Measurements from ENCODE around the gene SULT1A2.
A peak's percentile ranks its signal among the peaks of the same experiment; 100 is the strongest.

SULT1A2 gene

DNA sequence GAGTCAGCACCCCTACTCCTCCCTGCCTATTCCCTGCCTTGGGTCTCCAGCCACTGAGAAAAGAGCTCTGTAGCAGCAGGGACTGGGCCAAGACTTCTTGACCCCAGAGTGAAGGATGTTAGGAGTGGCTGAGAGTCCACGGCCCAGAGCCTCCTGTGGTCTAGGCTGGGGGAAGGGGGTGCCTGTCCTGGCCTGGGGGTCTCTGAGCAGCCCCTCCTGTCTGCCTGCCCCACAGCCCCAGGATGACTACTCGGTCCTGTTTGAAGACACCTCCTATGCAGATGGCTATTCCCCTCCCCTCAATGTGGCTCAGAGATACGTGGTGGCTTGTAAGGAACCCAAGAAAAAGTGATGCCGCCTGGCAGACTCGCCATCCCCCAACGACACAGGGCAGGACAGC, 5.5 kb downstream of the SULT1A2 start:
- DNase-seq (ENCODE audit: low spot score), result no peak

DNA sequence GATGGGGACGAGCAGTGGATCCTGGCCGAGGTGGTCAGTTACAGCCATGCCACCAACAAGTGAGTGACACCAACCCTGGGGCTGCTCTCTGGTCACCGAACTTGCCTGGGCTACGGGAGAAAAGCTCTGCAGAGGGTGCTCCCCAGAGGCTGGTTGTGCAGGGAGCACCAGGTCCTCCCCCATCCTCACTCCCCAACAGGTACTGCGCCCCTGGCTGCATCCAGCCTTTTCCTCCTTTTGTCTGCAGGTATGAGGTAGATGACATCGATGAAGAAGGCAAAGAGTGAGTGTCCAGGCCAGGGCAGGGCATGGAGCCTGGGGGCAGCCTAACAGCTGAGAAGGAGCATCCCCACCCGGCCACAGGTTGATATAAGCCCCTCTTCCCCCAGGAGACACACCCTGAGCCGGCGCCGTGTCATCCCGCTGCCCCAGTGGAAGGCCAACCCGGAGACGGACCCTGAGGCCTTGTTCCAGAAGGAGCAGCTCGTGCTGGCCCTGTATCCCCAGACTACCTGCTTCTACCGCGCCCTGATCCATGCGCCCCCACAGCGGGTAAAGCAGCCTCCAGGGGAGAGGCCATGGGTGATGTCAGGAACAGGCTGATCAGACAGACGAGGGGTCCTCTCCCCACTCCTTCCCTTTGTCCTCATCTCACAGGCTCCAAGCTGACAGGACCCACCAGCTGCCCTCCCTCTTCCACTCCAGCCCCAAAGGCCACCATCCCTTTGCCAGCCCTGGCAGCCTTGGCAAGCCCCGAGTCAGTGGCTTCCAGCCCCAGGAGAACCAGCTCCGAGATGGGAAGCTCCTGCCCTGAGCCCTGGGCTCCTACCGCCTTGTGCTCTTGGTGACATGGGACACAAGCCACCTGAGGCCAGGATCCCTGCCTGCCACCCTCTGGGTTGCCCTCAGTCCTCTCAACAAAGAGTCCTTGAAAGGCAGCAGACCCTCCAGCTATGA, 6.2 kb downstream of the SULT1A2 start:
- no peak for DNase-seq (ENCODE audit: low spot score)

DNA sequence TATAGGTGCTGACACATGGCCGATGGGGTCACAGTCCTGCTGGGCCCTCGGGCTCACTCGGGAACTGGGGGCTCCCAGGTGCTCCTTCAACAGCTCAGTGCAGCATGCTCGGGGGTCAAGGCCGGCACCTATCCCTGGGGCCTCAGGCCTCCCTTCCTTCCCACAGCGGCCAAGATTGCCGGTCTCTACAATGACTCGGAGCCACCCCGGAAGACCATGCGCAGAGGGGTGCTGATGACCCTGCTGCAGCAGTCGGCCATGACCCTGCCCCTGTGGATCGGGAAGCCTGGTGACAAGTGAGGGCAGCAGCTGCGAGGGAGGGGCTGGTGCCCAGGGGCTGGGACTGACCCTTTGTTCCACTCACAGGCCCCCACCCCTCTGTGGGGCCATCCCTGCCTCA, 6.9 kb downstream of the SULT1A2 start:
- no peak for DNase-seq (ENCODE audit: low spot score)

DNA sequence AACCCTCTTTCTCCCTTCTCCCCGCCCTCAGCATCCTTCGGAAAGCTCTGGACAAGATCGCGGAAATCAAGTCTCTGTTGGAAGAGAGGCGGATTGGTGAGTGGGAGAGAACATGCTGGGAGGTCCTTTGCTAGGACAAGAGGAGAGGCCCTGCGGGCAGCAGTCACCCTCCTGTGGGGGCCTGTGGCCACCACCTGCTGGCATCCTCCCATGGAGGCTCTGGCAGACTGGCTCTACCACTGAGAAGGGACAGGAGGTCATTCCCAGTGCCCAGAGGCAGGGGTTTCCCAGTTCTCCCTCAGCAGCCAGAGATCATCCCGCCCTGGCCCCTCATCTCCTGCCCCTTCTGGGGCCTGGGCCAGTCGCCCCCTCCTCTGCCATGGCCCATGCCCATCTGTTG, 7.8 kb downstream of the SULT1A2 start:
- no peak for DNase-seq (ENCODE audit: low spot score)

DNA sequence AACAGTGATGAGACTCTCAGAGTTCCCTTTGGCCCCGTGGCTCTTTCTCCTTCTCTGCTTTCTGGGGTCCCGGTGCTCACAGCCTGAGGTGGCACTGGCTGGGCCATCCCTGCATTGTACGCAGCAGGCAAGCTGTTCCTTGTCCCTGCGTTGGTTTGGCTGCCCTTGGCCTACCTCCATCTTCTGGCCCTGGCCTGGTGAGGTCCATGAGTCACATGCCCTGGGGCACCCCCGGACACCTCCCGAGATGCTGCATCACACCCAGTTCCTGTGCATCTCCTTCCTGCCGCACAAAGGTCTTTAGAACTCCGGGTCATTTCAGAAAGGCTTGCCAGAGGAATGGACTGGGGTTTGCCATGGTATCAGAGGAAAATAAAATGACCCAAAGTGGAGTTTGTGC, 9.5 kb downstream of the SULT1A2 start:
- no peak for DNase-seq (ENCODE audit: low spot score)

DNA sequence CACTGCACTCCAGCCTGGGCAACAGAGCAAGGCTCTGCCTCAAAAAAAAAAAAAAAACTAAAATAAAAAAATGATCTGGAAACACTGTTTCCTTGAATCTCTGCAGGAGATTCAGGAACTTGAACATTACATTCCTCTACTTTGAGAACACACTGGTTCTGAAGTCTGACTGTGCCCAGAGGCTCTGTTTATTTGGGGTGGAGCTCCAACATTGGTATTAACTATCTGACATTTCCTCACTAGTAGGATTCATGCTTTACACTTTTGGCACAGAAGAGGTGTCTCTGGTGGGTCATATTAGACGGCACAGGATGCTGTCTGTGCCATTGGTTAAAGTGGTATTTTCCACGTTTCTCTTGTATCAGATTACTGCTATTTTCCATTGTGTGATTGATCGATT, 10.4 kb downstream of the SULT1A2 start:
- DNase-seq (ENCODE audit: low spot score), result no peak

DNA sequence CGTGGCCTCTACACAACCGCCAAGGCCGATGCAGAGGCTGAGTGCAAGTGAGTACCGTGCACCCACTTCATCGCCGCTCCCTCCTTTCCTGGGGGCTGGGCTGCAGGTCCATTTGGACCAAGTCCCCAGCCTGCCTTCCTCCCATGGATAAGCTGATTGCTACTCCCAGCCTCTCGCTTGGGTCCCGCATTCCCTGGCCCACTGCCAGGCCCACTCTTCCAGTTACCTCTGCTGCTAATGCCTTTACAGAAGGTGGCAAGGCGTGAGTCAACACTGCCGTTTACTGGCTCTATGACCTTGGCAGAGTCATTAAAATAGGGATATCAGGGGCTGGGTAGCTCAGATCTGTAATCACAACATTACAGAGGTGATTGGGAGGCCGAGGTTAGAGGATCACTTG, 11.2 kb downstream of the SULT1A2 start:
- DNase-seq (ENCODE audit: low spot score), result no peak

DNA sequence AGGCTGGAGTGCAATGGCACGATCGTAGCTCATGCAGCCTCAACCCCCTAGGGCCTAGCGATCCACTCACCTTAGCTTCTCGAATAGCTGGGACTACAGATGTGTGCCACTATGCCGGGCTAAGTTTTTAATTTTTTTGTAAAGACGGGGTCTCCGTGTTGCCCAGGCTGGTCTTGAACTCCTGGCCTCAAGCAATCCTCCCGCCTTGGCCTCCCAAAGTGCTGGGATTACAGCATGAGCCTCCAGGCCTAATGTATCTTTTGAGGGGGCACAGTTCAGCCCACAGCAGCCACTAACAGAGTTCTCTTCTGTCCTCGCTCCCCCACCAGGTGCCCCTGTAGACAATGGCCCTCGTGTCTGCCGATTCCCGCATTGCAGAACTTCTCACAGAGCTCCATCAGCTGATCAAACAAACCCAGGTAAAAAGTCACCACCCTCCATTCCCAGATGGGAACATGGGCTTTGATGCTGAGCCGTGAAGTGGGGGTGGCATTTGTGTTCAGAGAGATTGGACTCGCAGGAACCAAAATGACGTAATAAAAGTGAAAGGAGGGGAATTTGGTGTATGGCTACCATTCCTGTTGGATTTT, 16.0 kb downstream of the SULT1A2 start:
- DNase-seq (ENCODE audit: low spot score), result no peak

DNA sequence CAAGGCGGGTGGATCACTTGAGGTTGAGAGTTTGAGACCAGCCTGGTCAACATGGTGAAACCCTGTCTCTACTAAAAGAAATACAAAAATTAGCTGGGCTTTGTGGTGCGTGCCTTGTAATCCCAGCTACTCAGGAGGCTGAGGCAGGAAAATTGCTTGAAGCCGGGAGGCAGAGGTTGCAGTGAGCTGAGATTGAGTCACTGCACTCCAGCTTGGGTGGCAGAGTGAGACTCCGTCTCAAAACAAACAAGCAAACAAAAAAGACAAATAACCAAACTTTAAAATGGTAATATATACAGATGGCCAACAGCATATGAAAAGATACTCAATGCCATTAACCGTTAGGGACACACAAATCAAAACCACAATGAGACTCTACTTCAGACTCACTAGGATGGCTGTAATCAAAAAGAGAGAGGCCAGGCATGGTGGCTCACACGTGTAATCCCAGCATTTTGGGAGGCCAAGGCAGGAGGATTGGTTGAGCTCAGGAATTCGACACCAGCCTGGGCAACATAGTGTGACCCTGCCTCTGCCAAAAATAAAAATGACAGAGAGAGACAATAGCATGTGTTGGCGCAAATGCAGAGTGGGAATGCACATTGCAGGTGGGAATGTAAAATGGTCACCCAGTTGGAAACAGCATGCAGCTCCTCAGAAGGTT, 21.3 kb downstream of the SULT1A2 start:
- no peak for DNase-seq (ENCODE audit: low spot score)

DNA sequence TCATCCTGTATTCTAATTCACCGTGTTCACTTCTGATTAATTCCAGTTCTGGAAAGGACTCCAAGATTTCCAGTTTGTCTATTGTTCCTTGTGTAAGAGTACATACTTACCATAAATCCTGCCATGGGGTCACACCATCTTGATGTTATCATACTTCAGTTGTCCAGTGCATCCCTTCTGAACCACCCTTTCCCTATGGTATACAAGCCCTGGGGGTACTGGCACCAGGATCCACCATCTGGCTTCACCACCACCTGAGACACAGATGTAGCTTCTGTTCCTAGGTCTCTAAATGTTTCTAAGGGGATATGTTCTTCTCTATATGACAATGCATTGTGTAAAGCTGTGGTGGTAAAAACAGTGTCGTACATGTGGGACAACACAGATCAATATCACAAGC, 21.9 kb downstream of the SULT1A2 start:
- DNase-seq (ENCODE audit: low spot score), result no peak

DNA sequence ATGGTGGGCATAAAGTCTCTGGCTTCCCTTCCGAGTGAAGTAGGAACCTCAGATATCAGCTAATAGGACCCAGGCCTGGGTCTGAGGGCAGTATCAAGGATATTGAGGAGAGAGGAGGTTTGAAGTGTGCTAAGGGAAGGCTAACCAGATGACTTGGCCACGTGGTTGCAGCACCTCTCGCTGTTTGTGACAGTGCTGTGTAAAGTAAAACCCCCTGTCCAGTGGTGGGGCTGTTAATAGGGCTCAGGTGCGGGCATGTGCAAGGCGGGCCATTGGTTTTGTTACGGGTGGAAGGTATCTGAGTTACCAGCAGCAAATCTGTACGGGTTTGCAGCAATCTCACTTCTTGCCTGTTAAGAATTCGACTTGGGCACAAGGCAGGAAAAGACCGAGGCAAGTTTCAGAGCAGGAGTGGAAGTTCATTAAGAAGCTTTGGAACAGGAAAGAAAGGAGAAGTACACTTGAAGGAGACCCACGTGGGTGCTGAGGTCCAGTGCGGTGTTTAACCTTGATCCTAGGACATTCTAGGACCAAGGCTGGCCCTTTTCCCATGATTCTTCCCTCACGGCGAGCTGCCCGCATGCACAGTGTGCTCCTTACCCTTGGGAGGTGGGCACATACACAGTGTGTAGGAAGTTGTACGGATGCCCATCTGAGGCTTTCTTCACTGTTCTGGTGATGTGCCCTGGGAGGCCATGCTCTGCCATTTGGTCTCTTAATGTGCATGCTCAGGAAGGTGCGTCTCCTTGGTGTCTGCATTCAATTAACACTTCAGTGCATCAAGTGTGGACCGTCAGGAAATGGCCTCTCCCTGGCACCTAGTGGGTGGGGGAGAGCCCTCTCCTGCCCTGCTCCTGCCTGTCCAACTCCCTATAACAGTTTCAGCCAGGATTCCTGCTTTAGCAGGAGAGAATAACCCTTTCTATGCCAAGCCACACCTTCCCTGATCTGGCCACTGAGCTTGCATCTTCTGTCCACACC, 22.8 kb downstream of the SULT1A2 start:
- DNase-seq (ENCODE audit: low spot score), result no peak

DNA sequence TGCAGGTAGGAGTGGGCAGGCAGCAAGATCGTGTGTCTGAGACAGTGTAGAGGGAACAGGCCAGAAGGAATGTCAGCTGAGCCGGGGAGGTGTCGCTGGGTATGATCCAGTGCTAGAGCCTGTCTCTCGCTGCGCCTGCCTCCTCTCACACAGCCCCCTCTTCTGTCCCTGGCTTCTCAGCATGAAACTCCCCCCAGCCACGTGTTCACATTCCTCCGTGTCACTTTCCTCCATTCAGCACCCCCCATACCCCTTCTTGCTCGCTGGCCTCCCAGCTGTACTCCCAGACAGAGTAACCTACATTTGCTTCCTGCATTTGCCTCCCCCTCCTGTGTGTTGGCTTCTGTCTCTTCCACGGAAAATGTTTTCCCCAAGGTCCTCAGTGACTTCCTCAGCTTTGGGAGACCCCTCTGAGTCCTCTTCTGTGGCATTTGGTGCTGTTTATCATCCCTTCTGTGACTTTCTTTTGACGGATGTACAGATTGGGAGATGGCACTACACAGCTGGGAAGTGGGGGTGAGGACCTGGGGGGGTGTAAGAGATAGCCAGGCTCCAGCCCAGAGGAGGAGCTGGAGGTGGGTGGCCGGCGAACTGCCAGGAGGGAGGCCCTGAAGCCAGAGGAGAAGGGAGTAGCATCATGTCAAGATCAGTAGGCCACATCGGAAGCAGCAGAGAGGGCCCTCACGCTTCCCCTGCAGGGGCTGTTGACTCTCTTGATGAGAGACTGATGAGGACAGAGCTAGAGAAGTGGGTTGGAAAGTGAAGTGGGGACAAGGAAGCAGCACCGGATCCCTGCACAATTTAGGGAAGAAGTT, 23.9 kb downstream of the SULT1A2 start:
- no peak for DNase-seq (ENCODE audit: low spot score)

DNA sequence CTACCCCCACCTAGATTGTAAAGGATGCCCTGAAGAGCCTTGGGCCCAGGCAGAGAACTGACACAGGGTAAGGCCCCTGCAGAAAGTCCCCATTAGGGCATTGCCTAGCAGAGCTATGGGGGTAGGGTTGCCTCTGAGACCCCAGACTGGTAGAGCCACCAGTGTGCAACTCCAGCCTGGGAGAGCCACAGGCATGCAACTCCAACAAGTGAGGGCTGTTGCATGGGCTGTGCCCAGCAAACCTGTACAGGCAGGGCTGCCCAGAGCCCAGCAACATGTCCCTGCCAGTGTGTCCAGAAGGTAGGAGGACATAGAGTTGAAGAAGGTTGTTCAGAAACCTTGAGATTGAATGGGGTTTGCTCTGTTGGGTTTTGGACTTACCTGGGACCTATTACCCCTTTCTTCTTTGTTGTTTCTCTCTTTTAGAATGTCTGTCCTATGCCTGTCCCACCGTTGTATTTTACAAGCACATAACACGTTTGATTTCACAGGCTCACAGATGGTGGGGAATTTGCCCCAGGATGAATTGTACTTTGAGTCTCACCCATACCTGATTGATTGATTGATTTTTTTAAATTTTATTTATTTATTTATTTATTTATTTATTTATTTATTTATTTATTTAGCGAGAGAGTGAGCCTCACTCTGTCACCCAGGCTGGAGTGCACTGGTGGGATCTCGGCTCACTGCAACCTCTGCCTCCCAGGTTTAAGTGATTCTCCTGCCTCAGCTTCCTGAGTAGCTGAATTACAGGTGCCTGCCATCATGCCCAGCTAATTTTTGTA, 26.7 kb downstream of the SULT1A2 start:
- no peak for DNase-seq (ENCODE audit: low spot score)

DNA sequence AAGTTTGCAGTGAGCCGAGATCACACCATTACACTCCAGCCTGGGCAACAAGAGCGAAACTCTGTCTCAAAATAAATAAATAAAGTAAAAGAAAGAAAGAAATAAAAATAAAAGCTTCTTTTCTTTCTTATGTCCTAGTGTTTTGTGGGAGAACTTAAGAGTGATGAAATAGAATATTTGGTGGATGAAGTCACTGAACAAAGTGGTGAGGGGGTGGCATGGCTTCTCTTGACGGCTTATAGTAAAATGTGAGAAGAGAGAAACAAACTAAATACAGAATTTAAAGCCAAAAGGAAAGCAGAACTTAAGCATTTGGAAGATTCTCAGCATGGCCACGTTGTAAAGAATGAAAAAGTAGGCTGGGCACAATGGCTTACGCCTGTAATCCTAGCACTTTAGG, 27.8 kb downstream of the SULT1A2 start:
- no peak for DNase-seq (ENCODE audit: low spot score)

DNA sequence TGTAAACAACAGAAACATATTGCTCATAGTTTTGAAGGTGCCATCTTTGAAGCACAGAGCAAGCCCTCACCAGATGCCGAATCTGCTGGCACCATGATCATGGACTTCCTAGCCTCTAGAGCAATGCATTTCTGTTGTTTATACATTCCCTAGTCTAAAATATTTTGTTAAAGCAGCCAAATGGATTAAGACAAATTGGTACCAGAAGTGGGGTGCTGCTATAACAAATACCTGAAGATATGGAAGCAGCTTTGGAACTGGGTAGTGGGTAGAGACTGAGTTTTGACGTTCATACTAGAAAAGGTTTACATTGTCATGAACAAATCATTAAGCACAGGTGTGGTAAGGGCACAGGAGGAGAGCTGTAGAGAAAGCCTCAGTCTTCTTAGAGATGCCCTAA, 29.6 kb downstream of the SULT1A2 start:
- DNase-seq (ENCODE audit: low spot score), result no peak

DNA sequence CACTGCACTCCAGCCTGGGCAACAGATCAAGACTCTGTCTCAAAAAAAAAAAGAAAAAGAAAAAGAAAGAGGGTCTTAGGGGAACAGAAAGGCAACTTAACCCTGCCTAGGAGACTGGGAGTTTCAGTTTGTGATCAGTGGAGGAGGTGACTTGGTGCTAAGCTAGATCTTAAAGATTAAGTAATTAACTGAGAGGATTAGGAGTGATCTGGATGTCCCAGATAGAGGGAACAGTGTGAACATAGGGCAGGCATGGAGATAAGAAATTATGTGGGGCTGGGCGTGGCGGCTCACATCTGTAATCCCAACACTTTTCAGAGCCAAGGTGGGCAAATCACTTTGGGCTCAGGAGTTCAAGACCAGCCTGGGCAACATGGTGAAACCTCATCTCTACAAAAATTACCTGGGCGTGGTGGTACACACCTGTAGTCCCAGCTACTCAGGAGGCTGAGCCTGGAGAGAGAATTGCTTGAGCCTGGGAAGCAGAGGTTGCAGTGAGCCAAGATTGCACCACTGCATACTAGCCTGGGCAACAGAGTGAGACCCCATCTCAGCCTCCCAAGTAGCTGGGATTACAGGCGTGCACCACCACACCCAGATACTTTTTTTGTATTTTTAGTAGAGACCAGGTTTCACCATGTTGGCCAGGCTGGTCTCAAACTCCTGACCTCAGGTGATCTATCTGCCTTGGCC, 30.5 kb downstream of the SULT1A2 start:
- peak; percentile 64 for DNase-seq (ENCODE audit: low spot score)

DNA sequence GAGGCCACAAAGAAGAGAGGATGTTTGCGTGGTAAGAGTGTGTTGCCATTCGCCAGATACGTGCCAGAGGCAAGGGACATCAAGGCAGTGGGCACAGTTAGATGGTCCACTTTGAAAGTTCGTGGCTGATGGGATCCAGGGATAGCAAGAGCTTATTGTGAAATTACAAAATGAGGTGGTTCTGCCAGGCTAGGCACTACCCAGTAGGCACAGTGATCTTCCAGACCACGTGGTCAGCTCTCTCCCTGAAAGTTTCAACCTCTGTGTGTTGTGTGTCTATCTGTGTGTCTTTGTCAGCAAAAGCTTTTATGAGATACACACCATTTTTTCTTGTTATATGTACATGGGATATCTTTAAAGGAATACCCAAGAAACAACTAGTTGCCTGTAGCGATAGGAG, 33.6 kb downstream of the SULT1A2 start:
- no peak for DNase-seq (ENCODE audit: low spot score)

DNA sequence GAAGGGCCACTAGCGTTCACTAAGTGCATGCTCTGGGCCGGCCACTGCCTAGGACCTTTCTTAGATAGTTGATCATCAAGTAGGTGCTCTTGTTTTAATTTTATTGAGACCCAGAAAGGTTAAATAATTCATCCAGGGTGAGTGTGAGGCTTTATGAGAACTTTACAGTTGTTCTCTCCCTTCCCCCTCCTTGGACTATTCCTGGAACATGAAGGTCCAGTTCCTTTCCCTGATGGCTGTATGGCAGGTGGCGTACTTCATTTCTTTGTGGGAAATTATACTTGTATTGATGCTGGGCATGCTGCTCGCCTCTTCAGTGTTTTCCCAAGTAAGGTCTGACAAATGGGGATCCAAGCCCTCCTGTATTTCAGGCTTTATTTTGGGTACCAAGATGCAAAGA, 34.7 kb downstream of the SULT1A2 start:
- no peak for DNase-seq (ENCODE audit: low spot score)

DNA sequence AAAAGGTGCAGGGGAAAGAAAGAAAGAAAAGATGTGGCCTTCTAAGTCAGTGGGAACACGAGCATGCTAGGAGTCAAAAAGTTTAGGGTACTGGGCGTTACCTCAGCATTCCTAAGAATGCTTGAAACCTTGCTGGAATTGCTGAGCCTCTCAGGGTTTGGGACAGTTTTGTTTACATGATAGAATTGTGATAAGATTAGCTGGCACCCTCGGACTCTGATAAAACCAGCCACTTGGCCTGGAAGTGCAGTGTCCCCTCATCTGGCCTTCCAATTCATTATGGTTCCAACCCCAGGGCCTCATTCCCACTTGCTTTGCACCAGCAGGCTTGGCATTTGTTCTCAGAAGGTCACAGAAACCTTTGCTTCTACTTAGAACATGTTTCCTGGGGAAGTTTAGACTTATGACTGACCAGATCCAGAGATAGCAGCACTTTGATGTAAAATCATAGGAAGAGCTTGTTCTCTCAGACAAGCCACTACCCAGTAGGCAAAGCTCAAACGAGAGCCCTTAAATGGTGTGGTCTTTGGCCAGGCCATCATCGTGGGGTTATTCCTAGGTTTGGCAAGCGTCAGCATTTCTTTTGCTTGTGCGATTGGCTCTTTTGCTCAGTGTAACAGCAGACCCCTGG, 35.2 kb downstream of the SULT1A2 start:
- no peak for DNase-seq (ENCODE audit: low spot score)

All from D341Med (cell line).